Myocyte (in vitro differentiated cells): ENCODE data around the gene PROX2. TPM values are rescaled to one million over a fixed set of nuclear protein-coding genes. Genes with fewer than 3 reads are reported as not detected.

Source experiments
- DNase-seq: peaks from one replicate; pipeline ENCODE4 v3.0.0-alpha.2; 2012; ENCODE audit warnings: low read depth
- total RNA-seq: library from RNA; depleted of rRNA; stranded (reverse); fragments of >200 nt; gene quantifications from 2 replicates; pipeline ENCODE4 v1.2.3, GENCODE V29; 2014

PROX2 gene
- total RNA-seq, 1 donor from 2014 or later, result not detected

GRCh38 chr14:74846968-74847665 lies 28.8 kb downstream of the PROX2 start:
- no peak for DNase-seq

DNA sequence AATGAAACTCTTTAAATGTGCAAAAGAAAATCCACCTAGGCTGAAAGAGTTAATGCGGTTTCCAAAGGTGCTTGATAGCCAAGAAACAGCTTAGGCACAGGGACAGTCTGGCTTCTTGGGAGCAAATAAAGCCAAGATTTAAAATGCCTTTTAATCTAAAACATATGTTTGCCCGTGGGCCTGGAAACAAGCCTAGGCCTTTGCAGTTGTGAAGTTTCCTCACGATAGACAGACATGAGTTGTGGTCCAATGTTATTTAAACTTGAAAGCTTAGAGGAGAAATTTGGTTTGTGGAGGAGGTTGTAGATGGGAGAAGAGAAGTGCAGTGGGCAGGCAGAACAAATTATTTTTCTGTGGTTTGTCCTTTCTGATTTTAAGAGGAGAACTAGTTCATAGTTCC lies 29.8 kb downstream of the PROX2 start:
- peak; percentile 33 for DNase-seq

GRCh38 chr14:74843653-74844052 lies 32.3 kb downstream of the PROX2 start:
- peak; percentile 25 for DNase-seq

- DNase-seq, result no peak
These were observed 34.4 kb downstream of the PROX2 start for GRCh38 chr14:74841230-74842207.

- DNase-seq, result no peak
These were observed 35.3 kb downstream of the PROX2 start for GRCh38 chr14:74840603-74841030.

DNA sequence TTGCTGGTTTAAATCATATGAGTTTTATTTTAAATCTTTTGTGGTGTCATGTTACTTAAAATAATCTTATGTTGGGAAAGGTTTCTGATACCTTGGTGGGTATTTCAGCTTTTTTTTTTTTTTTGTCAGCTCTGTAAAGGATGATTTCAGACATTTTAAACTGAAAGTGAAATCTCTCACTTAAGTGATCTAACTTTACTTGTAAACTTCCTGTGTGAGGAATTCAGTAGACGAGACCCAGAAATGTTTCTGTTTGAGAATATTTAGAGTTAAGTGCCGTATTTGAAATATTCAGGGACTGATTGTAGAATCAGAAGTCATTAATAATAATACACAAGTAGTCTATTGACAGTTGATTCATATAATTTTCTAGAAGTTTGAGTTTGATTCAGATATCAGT lies 37.8 kb downstream of the PROX2 start:
- no peak for DNase-seq

DNA sequence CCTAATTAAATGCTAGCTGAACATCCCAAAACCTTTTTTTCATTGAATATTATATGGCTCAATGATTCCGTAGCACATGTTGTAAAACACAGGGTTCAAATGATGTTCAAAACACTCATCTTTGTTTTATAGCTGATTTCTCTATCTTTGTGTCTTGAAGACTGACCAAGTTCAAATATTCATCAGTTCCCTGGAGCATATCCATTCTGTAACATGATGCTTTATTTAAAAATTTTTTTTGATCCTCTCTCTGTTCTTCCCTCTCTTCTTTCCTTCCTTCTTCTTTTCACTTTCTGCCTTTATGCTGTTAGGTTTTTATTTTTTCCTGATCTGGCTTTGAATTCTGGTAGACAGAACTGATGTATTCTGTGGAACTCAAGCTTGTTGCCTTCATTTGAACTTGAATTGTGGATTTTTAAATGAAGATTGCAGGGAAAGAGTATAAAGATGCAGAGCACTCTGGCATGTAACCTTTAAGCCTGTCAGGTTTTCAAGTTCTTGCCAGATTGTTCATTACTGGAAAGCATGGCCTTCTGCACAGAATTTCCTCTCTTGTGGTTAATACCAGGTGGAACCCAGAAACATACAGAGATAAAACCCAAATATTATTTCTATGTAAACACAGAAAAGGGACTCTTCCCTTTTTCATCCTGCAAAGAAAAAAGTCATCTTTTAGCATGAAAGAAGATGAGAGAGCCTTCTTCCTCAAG lies 39.5 kb downstream of the PROX2 start:
- DNase-seq, result no peak

DNA sequence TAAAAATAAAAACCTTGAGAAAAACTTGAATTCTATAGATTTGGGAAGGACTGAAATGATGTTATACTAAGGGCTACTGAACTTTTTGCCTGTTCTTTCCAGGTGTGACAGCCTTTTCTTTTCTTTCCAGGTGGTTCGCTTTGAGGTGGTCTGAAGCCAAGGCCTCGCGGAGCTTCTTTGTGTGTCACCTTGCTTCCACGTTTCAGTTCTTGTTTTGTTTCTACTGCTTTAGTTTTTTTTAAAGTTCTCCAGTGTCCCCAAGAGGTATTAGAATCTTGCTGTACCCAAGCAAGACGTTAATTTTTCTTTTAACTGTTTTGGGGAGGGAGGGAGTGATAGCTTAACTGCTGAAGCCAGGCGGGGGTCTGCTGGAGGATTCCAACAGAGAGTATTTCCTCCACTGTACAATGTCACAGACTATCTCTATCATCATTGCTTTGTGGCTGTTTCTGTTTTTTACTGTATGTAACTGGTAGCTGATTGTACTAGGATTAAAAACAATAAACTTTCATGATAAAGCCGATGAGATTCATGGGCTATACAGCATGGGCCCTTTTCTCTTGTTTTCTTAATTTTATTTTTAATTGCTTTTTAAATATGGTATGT lies 40.2 kb downstream of the PROX2 start:
- DNase-seq, result no peak

GRCh38 chr14:74834692-74835392 lies 41.1 kb downstream of the PROX2 start:
- DNase-seq, result no peak

DNA sequence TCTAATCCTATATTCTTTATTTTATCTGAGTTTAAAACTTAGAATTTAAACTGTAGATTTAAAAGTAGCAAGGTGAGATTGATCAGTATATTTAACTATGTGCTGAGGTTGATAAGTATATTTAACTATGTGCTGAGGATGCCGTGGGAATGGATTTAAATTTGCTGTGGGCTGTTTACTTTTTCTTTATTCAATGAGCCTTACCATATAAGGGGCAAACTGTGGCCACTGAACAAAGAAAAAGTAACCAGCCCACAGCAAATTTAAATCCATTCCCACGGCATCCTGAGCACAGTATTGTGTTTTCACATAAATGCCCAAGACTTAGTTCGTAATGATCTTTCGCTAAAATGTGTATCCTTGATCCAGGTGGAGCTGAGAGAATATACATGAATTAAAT lies 43.1 kb downstream of the PROX2 start:
- no peak for DNase-seq

DNA sequence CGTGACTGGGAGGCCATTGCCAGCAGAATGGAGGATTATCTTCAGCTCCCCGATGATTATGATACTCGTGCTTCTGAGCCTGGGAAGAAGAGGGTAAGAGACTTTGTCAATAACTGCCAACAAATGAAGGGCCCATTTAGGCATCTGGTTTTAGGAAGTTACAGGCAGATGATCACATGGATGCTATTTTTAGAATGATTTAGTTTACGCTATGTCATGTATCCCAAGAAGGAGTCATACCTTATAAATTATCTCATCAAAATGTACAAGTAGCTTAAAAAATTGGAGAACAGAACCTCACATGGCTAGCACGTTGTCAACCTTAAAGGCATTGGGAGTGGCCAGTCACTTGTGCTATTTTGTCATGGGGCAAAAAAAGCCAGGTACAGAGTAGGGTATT lies 46.7 kb downstream of the PROX2 start:
- no peak for DNase-seq

DNA sequence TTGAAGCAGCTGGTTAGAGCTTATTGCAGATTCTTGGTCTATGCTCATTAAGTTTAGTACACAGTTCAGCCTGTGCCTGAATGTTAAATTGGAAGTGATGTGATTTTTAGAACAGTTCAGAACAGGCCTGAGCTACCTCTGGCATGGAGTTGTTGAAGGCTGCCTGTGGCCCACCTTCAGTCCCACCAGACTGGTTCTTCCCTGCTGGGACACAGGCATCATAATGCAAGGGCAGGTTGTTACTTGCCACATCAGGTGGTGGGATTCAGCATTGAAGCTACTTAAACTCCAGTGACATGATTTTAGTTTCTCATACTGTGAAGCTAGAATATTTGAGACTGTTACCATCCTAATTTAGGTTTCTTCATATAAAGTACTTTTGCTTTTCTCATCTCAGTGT lies 49.4 kb downstream of the PROX2 start:
- DNase-seq, result no peak

Other genes with a start within 250 kb of the PROX2 start
- gene AREL1, start 163.1 kb downstream of the PROX2 start, total RNA-seq, result 26.6 and 31.4 TPM in 2 replicates
- 23.3 and 23.7 TPM in 2 replicates for gene FCF1, start 163.0 kb downstream of the PROX2 start, total RNA-seq
- gene YLPM1, start 112.8 kb downstream of the PROX2 start, total RNA-seq, result 28.3 and 29.8 TPM in 2 replicates
- 38.7 and 39.3 TPM in 2 replicates for gene DLST, start 5.8 kb upstream of the PROX2 start, total RNA-seq
- gene RPS6KL1, start 47.1 kb upstream of the PROX2 start, total RNA-seq, result 17.1 and 23.6 TPM in 2 replicates
- 12.0 and 19.8 TPM in 2 replicates for gene PGF, start 79.5 kb upstream of the PROX2 start, total RNA-seq
- gene EIF2B2, start 126.8 kb upstream of the PROX2 start, total RNA-seq, result 47.8 and 65.1 TPM in 2 replicates
- gene MLH3, start 175.3 kb upstream of the PROX2 start, total RNA-seq, result 33.8 and 37.9 TPM in 2 replicates
- gene ACYP1, start 187.9 kb upstream of the PROX2 start, total RNA-seq, result 11.1 and 18.8 TPM in 2 replicates
- gene ZC2HC1C, start 193.5 kb upstream of the PROX2 start, total RNA-seq, result 0.52 and 1.6 TPM in 2 replicates